Activated CD4-positive, alpha-beta T cell treated with anti-CD3 and anti-CD28 coated beads for 36 hours (primary cell): ENCODE measurements around the gene ZMPSTE24. TPM values are rescaled to one million over a fixed set of nuclear protein-coding genes. Genes with fewer than 3 reads are reported as not detected.

ENCODE experiments used
- ATAC-seq: fragments of 200-7000 bp; cut with Tn5 transposase; one replicate; pipeline ENCODE4 v1.10.0; 2021; ENCODE audit warnings: mild to moderate bottlenecking, moderate library complexity
- CTCF ChIA-PET: fragments of 350-600 bp; sonication (Branson Sonifier 250); formaldehyde crosslinking; loops from one replicate; lab custom pipeline; 2021; ENCODE audit warnings: antibody characterized with exemption; lab: Charles Lee
- POLR2A ChIA-PET: fragments of 350-600 bp; sonication (Branson Sonifier 250); formaldehyde crosslinking; loops from one replicate; lab custom pipeline; 2021; ENCODE audit warnings: antibody characterized with exemption, inconsistent platforms; lab: Charles Lee
- DNase-seq: peaks from one replicate; pipeline ENCODE4 v3.0.0-alpha.2; 2020
- H3K27ac Mint-ChIP-seq: one replicate; pipeline ENCODE4 v1.8.0; 2021; ENCODE audit warnings: mixed read lengths
- H3K27me3 Mint-ChIP-seq: one replicate; pipeline ENCODE4 v1.8.0; 2021; ENCODE audit warnings: mixed read lengths
- H3K36me3 Mint-ChIP-seq: one replicate; pipeline ENCODE4 v1.8.0; 2021; ENCODE audit warnings: low read depth, mixed read lengths
- H3K4me1 Mint-ChIP-seq: one replicate; pipeline ENCODE4 v1.8.0; 2021; ENCODE audit warnings: mixed read lengths
- H3K4me3 Mint-ChIP-seq: one replicate; pipeline ENCODE4 v1.8.0; 2021; ENCODE audit warnings: mild to moderate bottlenecking, moderate library complexity, mixed read lengths
- H3K9me3 Mint-ChIP-seq: one replicate; pipeline ENCODE4 v1.8.0; 2021; ENCODE audit warnings: low read depth, mixed read lengths
- intact Hi-C, 2 experiments: fragments of 100-400 bp; cut with DNase I in 1 of 2; cut with micrococcal nuclease in 1 of 2; formaldehyde crosslinking; loops; one replicate each; pipeline versions ENCODE4 v1.14.2 to v1.15.1; 2022 to 2024; cut with DNase I, micrococcal nuclease
- total RNA-seq, 2 experiments: library from RNA; stranded (reverse); gene quantifications; one replicate each; pipeline ENCODE4 v1.2.3, GENCODE V29; 2021

ZMPSTE24 gene
- total RNA-seq, 2 experiments from 2014 or later: 20.7 to 23.0 TPM

GRCh38 chr1:40240390-40240789 is 17.6 kb upstream of the ZMPSTE24 start:
- no peak for ATAC-seq
- ChIA-PET POLR2A (interaction anchor here (1.0 kb wide), 1 partner anchor 17 kb away, joined by 4 read pairs; no protein-coding TSS in a partner anchor), CTCF (interaction anchor here (0.6 to 2.8 kb wide), 9 partner anchors 8 to 164 kb away, joined by 3 to 10 read pairs (median 3); no protein-coding TSS in a partner anchor)
- intact Hi-C loops: loop anchor here (2.0 to 5.0 kb wide), 5 partner anchors 16 to 142 kb away; partner anchors contain the start of genes COL9A2 (in 1 of the 2) and RLF (in 1 of the 2)
- Mint-ChIP-seq H3K27ac (no peak overlapping the region), H3K4me3 (no peak overlapping the region), H3K27me3 (no peaks in the 10 kb centered on the region), H3K9me3 (no peaks in the 10 kb centered on the region), H3K36me3 (peaks cover 47% of the 10 kb centered on the region), H3K4me1 (peaks cover 52% of the 10 kb centered on the region)
- no peak for DNase-seq

- DNase-seq: no peak
- peaks cover 52% of the 10 kb centered on the region for H3K4me1 Mint-ChIP-seq
- ChIA-PET POLR2A (interaction anchor here (0.6 to 1.4 kb wide), 9 partner anchors 17 to 256 kb away, joined by 3 to 8 read pairs (median 3); partner anchors contain the start of gene ZMPSTE24), CTCF (interaction anchor here (0.6 to 2.8 kb wide), 10 partner anchors 8 to 191 kb away, joined by 3 to 10 read pairs (median 5); no protein-coding TSS in a partner anchor)
- peaks cover 38% of the 10 kb centered on the region for H3K36me3 Mint-ChIP-seq
- peak; percentile 62 for ATAC-seq
- H3K27ac Mint-ChIP-seq: peak overlapping the region; percentile 81
- H3K9me3 Mint-ChIP-seq: no peaks in the 10 kb centered on the region
- intact Hi-C loops: loop anchor here (1.0 to 5.0 kb wide), 7 partner anchors 15 to 159 kb away; partner anchors contain the start of genes COL9A2 (in 1 of the 2) and RLF (in 1 of the 2)
- peaks cover 3% of the 10 kb centered on the region for H3K27me3 Mint-ChIP-seq
- H3K4me3 Mint-ChIP-seq: peak overlapping the region; percentile 6
Observed at GRCh38 chr1:40241362-40241761, 16.7 kb upstream of the ZMPSTE24 start.

GRCh38 chr1:40243351-40243750 is 14.7 kb upstream of the ZMPSTE24 start:
- DNase-seq (no peak), ATAC-seq (no peak)
- intact Hi-C loops: loop anchor here in 1 of 2 experiments (5.0 kb wide), 3 partner anchors 74 to 139 kb away; partner anchors contain the start of genes COL9A2 and RLF
- ChIA-PET CTCF (interaction anchor here (0.9 to 1.7 kb wide), 2 partner anchors 12 to 95 kb away, joined by 3 to 5 read pairs; no protein-coding TSS in a partner anchor), POLR2A (no interaction called here)
- Mint-ChIP-seq H3K4me3 (no peak overlapping the region), H3K9me3 (no peaks in the 10 kb centered on the region), H3K27ac (no peak overlapping the region), H3K27me3 (peaks cover 3% of the 10 kb centered on the region), H3K36me3 (peaks cover 18% of the 10 kb centered on the region), H3K4me1 (peaks cover 39% of the 10 kb centered on the region)

- Mint-ChIP-seq H3K4me1 (peaks cover 36% of the 10 kb centered on the region), H3K27ac (no peak overlapping the region), H3K27me3 (peaks cover 3% of the 10 kb centered on the region), H3K9me3 (no peaks in the 10 kb centered on the region), H3K4me3 (no peak overlapping the region), H3K36me3 (peaks cover 9% of the 10 kb centered on the region)
- POLR2A ChIA-PET: no interaction called here
- DNase-seq (no peak), ATAC-seq (peak; percentile 12)
- CTCF ChIA-PET: interaction anchor here (0.6 to 1.7 kb wide), 3 partner anchors 12 to 204 kb away, joined by 3 to 5 read pairs (median 3); no protein-coding TSS in a partner anchor
- intact Hi-C loops: loop anchor here in 1 of 2 experiments (5.0 kb wide), 3 partner anchors 73 to 138 kb away; partner anchors contain the start of genes COL9A2 and RLF
Observed at GRCh38 chr1:40244138-40244744, 13.8 kb upstream of the ZMPSTE24 start.

GRCh38 chr1:40245686-40246085 is 12.3 kb upstream of the ZMPSTE24 start:
- CTCF ChIA-PET: no interaction called here
- ATAC-seq (no peak), DNase-seq (no peak)
- Mint-ChIP-seq H3K27ac (no peak overlapping the region), H3K36me3 (no peaks in the 10 kb centered on the region), H3K4me1 (peaks cover 32% of the 10 kb centered on the region), H3K27me3 (peaks cover 3% of the 10 kb centered on the region), H3K9me3 (no peaks in the 10 kb centered on the region), H3K4me3 (no peak overlapping the region)
- POLR2A ChIA-PET: no interaction called here
- intact Hi-C loops: no loop called here

GRCh38 chr1:40247655-40248054 is 10.4 kb upstream of the ZMPSTE24 start, which contains the start of gene TMCO2:
TMCO2 (plus strand) TSS chr1:40247937; CDS start chr1:40247994, 57 bp downstream.
- H3K4me3 Mint-ChIP-seq: no peak within 1 kb of the TSS

GRCh38 chr1:40248412-40248811 is 9.6 kb upstream of the ZMPSTE24 start:
- H3K4me1 Mint-ChIP-seq: peaks cover 17% of the 10 kb centered on the region
- peaks cover 3% of the 10 kb centered on the region for H3K27me3 Mint-ChIP-seq
- intact Hi-C loops: no loop called here
- CTCF ChIA-PET: interaction anchor here (0.6 to 1.2 kb wide), 2 partner anchors 33 to 42 kb away, joined by 3 read pairs; no protein-coding TSS in a partner anchor
- ATAC-seq (no peak), DNase-seq (no peak)
- POLR2A ChIA-PET: no interaction called here
- H3K27ac Mint-ChIP-seq: no peak overlapping the region
- H3K9me3 Mint-ChIP-seq: no peaks in the 10 kb centered on the region
- no peak overlapping the region for H3K4me3 Mint-ChIP-seq
- H3K36me3 Mint-ChIP-seq: no peaks in the 10 kb centered on the region

More at GRCh38 chr1:40247655-40248054, 10.4 kb upstream of the ZMPSTE24 start, which contains the start of gene TMCO2:
- CTCF ChIA-PET: interaction anchor here (1.2 kb wide), 1 partner anchor 33 kb away, joined by 3 read pairs; no protein-coding TSS in a partner anchor
- H3K27me3 Mint-ChIP-seq: peaks cover 3% of the 10 kb centered on the region
- no peaks in the 10 kb centered on the region for H3K9me3 Mint-ChIP-seq
- H3K27ac Mint-ChIP-seq: no peak within 1 kb of the TSS
- POLR2A ChIA-PET: interaction anchor here (0.7 kb wide), 1 partner anchor 86 kb away, joined by 4 read pairs; no protein-coding TSS in a partner anchor
- DNase-seq: no peak
- intact Hi-C loops: no loop called here
- H3K4me1 Mint-ChIP-seq: peaks cover 17% of the 10 kb centered on the region
- H3K36me3 Mint-ChIP-seq: no peaks in the 10 kb centered on the region
- no peak for ATAC-seq

GRCh38 chr1:40251456-40251855 is 6.6 kb upstream of the ZMPSTE24 start:
- no peaks in the 10 kb centered on the region for H3K9me3 Mint-ChIP-seq
- peak overlapping the region; percentile 5 for H3K27ac Mint-ChIP-seq
- H3K27me3 Mint-ChIP-seq: no peaks in the 10 kb centered on the region
- H3K4me3 Mint-ChIP-seq: no peak overlapping the region
- ChIA-PET POLR2A (no interaction called here), CTCF (no interaction called here)
- H3K36me3 Mint-ChIP-seq: peaks cover 6% of the 10 kb centered on the region
- intact Hi-C loops: no loop called here
- H3K4me1 Mint-ChIP-seq: peaks cover 16% of the 10 kb centered on the region
- DNase-seq: no peak
- ATAC-seq: no peak

GRCh38 chr1:40252601-40253000 is 5.4 kb upstream of the ZMPSTE24 start:
- ChIA-PET POLR2A (no interaction called here), CTCF (no interaction called here)
- Mint-ChIP-seq H3K4me3 (no peak overlapping the region), H3K27me3 (no peaks in the 10 kb centered on the region), H3K9me3 (no peaks in the 10 kb centered on the region), H3K4me1 (peaks cover 18% of the 10 kb centered on the region), H3K27ac (no peak overlapping the region), H3K36me3 (peaks cover 12% of the 10 kb centered on the region)
- intact Hi-C loops: no loop called here
- ATAC-seq: no peak
- DNase-seq: no peak

- ATAC-seq (no peak), DNase-seq (no peak)
- Mint-ChIP-seq H3K36me3 (peaks cover 23% of the 10 kb centered on the region), H3K27me3 (no peaks in the 10 kb centered on the region), H3K4me1 (peaks cover 29% of the 10 kb centered on the region), H3K27ac (no peak overlapping the region), H3K4me3 (no peak overlapping the region), H3K9me3 (no peaks in the 10 kb centered on the region)
- intact Hi-C loops: loop anchor here (5.0 kb wide), 5 partner anchors 117 to 1063 kb away; partner anchors contain the start of genes NFYC (in 1 of the 2) and SMAP2 (in 1 of the 2)
- POLR2A ChIA-PET: no interaction called here
- CTCF ChIA-PET: interaction anchor here (1.0 to 2.0 kb wide), 6 partner anchors 9 to 103 kb away, joined by 3 to 6 read pairs (median 4); no protein-coding TSS in a partner anchor
Observed at GRCh38 chr1:40255231-40255630, 2.8 kb upstream of the ZMPSTE24 start.
